NCI-H1417 treated with DMSO at 0.1 percent for 48 hours (cell line): ENCODE results near the gene PCDHA6.
"Not testable (repeated sequence)": the region's sequence is repeated elsewhere in the genome, so short reads cannot be mapped to it uniquely, and the experiment has no call there.

Experiments
- DNase-seq: peaks from one replicate; lab custom pipeline; 2025; lab: John Stamatoyannopoulos, UW

Gene PCDHA6

GRCh38 chr5:140822281-140822629 lies 5.5 kb upstream of the PCDHA6 start:
- no peak for DNase-seq

GRCh38 chr5:140822969-140823368 lies 4.8 kb upstream of the PCDHA6 start:
- DNase-seq: not testable (repeated sequence)

GRCh38 chr5:140823475-140823874 lies 4.3 kb upstream of the PCDHA6 start:
- DNase-seq: no peak

GRCh38 chr5:140828362-140828737 lies 590 bp downstream of the PCDHA6 start:
- DNase-seq: peak; percentile 2

GRCh38 chr5:140829511-140830501 lies 2.0 kb downstream of the PCDHA6 start:
- not testable (repeated sequence) for DNase-seq

- no peak for DNase-seq
Observed at GRCh38 chr5:140833993-140834392, 6.2 kb downstream of the PCDHA6 start, which contains the start of gene PCDHA7. PCDHA7 (plus strand) TSS chr5:140834269; CDS start chr5:140834384, 115 bp downstream.

- not testable (repeated sequence) for DNase-seq
Observed at GRCh38 chr5:140834439-140835008, 6.8 kb downstream of the PCDHA6 start.

GRCh38 chr5:140835622-140836510 lies 8.1 kb downstream of the PCDHA6 start:
- DNase-seq: no peak

- DNase-seq: no peak
Observed at GRCh38 chr5:140840978-140841962, 13.5 kb downstream of the PCDHA6 start, which contains the start of gene PCDHA8. PCDHA8 (plus strand) TSS chr5:140841187; CDS start chr5:140841322, 135 bp downstream.

- DNase-seq: no peak
Observed at GRCh38 chr5:140842798-140843733, 15.3 kb downstream of the PCDHA6 start.

- DNase-seq: not testable (repeated sequence)
Observed at GRCh38 chr5:140848139-140849102, 20.7 kb downstream of the PCDHA6 start, which contains the start of gene PCDHA9. PCDHA9 (plus strand) TSS chr5:140848382; CDS start chr5:140848496, 114 bp downstream.

GRCh38 chr5:140849831-140850634 lies 22.3 kb downstream of the PCDHA6 start:
- not testable (repeated sequence) for DNase-seq

- no peak for DNase-seq
Observed at GRCh38 chr5:140855772-140856674, 28.3 kb downstream of the PCDHA6 start, which contains the start of gene PCDHA10. PCDHA10 (plus strand) TSS chr5:140855897; CDS start chr5:140856049, 152 bp downstream.

GRCh38 chr5:140857177-140857986 lies 29.6 kb downstream of the PCDHA6 start:
- DNase-seq: no peak

- DNase-seq: no peak
Observed at GRCh38 chr5:140857987-140858240, 30.2 kb downstream of the PCDHA6 start.
